NB4 (cell line): ENCODE results near the gene FOXB2.

Experiments
- DNase-seq: peaks from one replicate; pipeline ENCODE4 v3.0.0; 2010; ENCODE audit warnings: low read depth
- H3K4me3 ChIP-seq: one replicate; pipeline ENCODE4 v1.5.1; 2011; ENCODE audit warnings: mild to moderate bottlenecking, low read depth, low read length, moderate library complexity
- CTCF ChIP-seq: IDR thresholded peaks from one replicate; pipeline ENCODE4 v1.5.1; 2012; ENCODE audit warnings: low read depth, low read length
- MAX ChIP-seq: IDR thresholded peaks from 2 replicates; pipeline ENCODE4 v1.6.1; 2011; ENCODE audit warnings: low read depth, low read length
- MYC ChIP-seq: IDR thresholded peaks from 2 replicates; pipeline ENCODE4 v1.6.1; 2011; ENCODE audit warnings: low read depth, low read length
- POLR2A ChIP-seq: IDR thresholded peaks from 2 replicates; pipeline ENCODE4 v1.6.1; 2011; ENCODE audit warnings: mild to moderate bottlenecking; ENCODE audit not compliant: insufficient read length; ENCODE audit errors: extremely low read depth

Gene FOXB2

GRCh38 chr9:76987594-76988200 lies 31.8 kb upstream of the FOXB2 start:
- peak; percentile 61 for DNase-seq
- H3K4me3 ChIP-seq, result no peak overlapping the region
- TF ChIP-seq CTCF (peak; percentile 49), MAX (no peak)

GRCh38 chr9:76988941-76989340 lies 30.5 kb upstream of the FOXB2 start:
- no peak for DNase-seq
- no peak overlapping the region for H3K4me3 ChIP-seq
- TF ChIP-seq POLR2A (no peak), CTCF (no peak), MYC (no peak), MAX (no peak)

DNA sequence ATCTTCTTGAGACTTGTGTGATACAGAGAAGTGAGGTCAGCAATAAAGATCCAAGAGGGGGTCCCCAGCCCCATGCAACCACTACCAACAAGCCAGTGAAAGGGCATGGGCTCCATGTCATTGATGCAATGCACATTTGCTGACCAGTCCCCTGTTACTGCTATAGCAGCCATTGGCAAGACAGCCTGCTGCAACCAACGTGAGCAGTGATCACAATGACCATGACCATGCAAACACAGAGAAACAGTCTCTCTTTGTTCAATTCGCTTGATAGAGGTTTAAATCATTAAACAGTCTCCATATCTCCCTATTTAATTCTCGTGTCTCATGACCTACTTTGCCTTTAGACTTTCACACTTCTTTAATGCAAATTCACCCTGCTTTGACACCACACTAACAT lies 30.0 kb upstream of the FOXB2 start:
- TF ChIP-seq POLR2A (no peak), CTCF (no peak), MAX (no peak), MYC (no peak)
- DNase-seq, result no peak
- H3K4me3 ChIP-seq, result no peak overlapping the region

DNA sequence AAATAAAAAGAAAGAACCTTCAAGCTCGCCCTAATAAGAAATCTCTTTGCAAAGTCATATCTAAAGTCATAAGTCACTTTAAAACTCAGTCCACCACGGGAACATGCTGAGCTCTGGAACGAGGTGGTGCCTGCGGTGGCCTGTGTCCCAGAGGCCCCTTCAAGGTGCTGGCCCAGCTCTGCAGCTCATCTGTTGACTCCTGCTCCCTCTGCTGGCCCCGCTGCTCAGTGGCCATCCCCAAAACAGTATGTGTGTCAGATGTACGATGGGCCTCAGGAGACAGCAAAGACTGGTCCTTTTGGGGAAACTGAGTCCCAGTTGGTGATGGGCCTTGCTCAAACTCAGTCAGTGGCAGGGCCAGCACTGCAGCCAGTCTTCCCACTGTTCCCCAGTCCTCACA lies 22.8 kb upstream of the FOXB2 start:
- H3K4me3 ChIP-seq, result no peak overlapping the region
- TF ChIP-seq POLR2A (no peak), MAX (no peak), CTCF (peak; percentile 65), MYC (no peak)
- peak; percentile 39 for DNase-seq

DNA sequence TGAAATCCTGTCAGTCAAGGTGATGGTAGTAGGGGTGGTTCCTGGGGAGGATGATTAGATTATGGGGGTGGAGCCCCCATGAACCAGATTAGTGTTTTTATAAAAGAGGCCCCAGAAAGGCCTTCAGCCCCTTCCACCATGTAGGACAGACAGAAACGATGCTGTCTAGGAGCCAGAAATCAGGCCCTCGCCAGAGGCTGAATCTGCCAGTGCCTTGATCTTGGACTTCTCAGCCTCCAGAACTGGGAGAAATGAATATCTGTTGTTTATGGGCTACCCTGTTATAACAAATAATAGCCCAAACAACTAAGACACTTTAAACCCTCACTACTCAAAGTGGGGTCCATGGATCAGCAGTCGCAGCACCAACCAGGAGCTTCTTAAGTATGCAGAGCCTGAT lies 20.2 kb upstream of the FOXB2 start:
- no peak overlapping the region for H3K4me3 ChIP-seq
- DNase-seq, result no peak
- TF ChIP-seq CTCF, result no peak
- no peak for TF ChIP-seq MAX
- TF ChIP-seq MYC, result no peak
- no peak for TF ChIP-seq POLR2A

DNA sequence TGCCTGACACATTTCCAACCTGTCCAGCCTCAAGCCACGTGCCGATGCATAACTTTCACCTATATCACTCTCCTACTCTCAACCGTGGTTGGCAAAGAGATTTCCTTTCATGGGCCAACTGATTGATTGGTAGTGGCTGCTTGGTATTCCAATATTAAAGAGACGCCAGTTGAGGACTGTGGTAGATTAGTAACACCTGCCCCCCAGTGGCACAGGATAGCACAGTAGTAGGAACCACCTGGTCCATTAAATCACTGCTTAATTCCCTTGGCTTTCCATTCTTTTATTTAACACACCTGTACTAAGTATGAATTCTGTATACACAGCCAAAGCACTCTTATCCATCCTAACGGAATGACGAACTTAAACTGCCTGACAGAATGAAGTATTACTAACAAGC lies 19.1 kb upstream of the FOXB2 start:
- no peak overlapping the region for H3K4me3 ChIP-seq
- no peak for TF ChIP-seq MYC
- no peak for TF ChIP-seq POLR2A
- no peak for TF ChIP-seq MAX
- no peak for TF ChIP-seq CTCF
- no peak for DNase-seq
